Muscle of arm (tissue), 12 donors: ENCODE measurements around the gene BCL2L12. TPM values are rescaled to one million over a fixed set of nuclear protein-coding genes. Genes with fewer than 3 reads are reported as not detected.

Experiments used
- DNase-seq: peaks from one replicate; pipeline ENCODE4 v3.0.0-alpha.2; 2013
- polyA plus RNA-seq, 12 donors: library from polyadenylated mRNA; unstranded; fragments of 120-200 nt; gene quantifications; one replicate each; pipeline ENCODE4 v1.2.1, GENCODE V29; 2013; ENCODE audit not compliant: insufficient read length in 12 of 12

The BCL2L12 gene
- polyA plus RNA-seq, 12 donors = 19.7 to 31.1 (median 25.5) TPM; not detected in 1

GRCh38 chr19:49660338-49660961 is 5.3 kb upstream of the BCL2L12 start:
- DNase-seq = no peak

GRCh38 chr19:49662011-49662410 is 3.7 kb upstream of the BCL2L12 start:
- DNase-seq = no peak

GRCh38 chr19:49663224-49663623 is 2.5 kb upstream of the BCL2L12 start:
- DNase-seq = no peak

- DNase-seq = peak; percentile 65
Observed at GRCh38 chr19:49664171-49665035, 1.3 kb upstream of the BCL2L12 start.

GRCh38 chr19:49665036-49665350 is 740 bp upstream of the BCL2L12 start:
- DNase-seq = no peak

GRCh38 chr19:49666120-49666444 is 349 bp downstream of the BCL2L12 start:
- DNase-seq = no peak

GRCh38 chr19:49667473-49667872 is 1.7 kb downstream of the BCL2L12 start:
- DNase-seq = no peak

- no peak for DNase-seq
Observed at GRCh38 chr19:49669516-49669915, 3.8 kb downstream of the BCL2L12 start.

- DNase-seq = no peak
Observed at GRCh38 chr19:49672131-49672919, 6.6 kb downstream of the BCL2L12 start.

- DNase-seq = peak; percentile 96
Observed at GRCh38 chr19:49676136-49676783, 10.5 kb downstream of the BCL2L12 start.

GRCh38 chr19:49676784-49677230 is 11.1 kb downstream of the BCL2L12 start:
- DNase-seq = peak; percentile 100

- DNase-seq = peak; percentile 65
Observed at GRCh38 chr19:49677231-49677900, 11.6 kb downstream of the BCL2L12 start, which contains the start of gene PRMT1. TSS of gene PRMT1 (plus strand) at chr19:49677271. CDS start at chr19:49677281, 10 bp downstream.

GRCh38 chr19:49677901-49678674 is 12.4 kb downstream of the BCL2L12 start:
- peak; percentile 79 for DNase-seq

- DNase-seq = no peak
Observed at GRCh38 chr19:49678985-49679770, 13.4 kb downstream of the BCL2L12 start.

GRCh38 chr19:49679771-49680413 is 14.2 kb downstream of the BCL2L12 start:
- no peak for DNase-seq

GRCh38 chr19:49680421-49681351 is 15.0 kb downstream of the BCL2L12 start:
- peak; percentile 96 for DNase-seq

GRCh38 chr19:49681830-49682229 is 16.1 kb downstream of the BCL2L12 start:
- no peak for DNase-seq

GRCh38 chr19:49682274-49682673 is 16.5 kb downstream of the BCL2L12 start:
- no peak for DNase-seq
